ENCODE measurements around the gene SSTR5.
"Not testable (repeated sequence)": the region's sequence is repeated elsewhere in the genome, so short reads cannot be mapped to it uniquely, and the experiment has no call there.

SSTR5 gene

DNA sequence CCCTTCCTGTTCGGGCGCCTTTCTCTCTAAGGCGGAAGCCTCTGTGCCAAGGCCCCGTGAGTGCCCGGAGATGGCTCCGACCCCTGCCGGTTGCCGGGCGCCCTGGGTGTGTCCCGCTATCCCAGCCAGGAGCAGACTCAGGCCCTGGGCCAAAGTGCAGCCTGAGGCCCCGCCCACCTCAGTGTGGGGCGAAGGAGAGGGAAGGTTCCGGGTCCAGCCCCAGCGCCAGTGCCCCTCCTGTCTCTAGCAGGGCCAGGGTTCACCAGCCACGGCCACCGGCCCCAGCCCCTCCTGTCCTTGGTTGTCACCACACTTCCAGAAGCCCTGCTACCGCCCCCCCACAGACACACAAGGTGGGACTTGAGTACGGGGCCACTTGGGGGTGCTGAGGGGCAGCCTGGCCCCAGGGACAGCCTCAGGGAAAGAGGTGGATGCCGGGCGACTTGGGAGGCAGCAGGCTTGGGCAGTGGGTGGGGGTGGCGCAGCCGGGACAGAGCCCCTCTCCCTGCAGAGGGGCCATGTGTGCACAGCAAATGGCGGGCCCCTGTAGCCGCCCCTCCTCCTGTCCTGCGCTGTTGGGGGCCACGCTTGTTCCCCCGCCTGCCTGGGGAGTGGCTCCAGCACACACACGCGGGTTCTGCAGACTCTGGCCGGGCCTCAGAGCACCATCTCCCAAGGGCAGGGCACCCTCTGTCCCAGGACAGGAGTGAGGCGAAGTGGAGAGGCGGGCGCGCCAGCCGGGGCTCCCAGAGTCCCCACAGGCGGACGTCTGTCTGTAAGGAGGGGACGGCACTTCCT, 17.5 kb downstream of the SSTR5 start:
- TF ChIP-seq, protein P1, sequence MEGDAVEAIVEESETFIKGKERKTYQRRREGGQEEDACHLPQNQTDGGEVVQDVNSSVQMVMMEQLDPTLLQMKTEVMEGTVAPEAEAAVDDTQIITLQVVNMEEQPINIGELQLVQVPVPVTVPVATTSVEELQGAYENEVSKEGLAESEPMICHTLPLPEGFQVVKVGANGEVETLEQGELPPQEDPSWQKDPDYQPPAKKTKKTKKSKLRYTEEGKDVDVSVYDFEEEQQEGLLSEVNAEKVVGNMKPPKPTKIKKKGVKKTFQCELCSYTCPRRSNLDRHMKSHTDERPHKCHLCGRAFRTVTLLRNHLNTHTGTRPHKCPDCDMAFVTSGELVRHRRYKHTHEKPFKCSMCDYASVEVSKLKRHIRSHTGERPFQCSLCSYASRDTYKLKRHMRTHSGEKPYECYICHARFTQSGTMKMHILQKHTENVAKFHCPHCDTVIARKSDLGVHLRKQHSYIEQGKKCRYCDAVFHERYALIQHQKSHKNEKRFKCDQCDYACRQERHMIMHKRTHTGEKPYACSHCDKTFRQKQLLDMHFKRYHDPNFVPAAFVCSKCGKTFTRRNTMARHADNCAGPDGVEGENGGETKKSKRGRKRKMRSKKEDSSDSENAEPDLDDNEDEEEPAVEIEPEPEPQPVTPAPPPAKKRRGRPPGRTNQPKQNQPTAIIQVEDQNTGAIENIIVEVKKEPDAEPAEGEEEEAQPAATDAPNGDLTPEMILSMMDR (IDR thresholded peaks at IDR 0.05; ENCODE audit: insufficient read depth, low read length, poor library complexity, severe bottlenecking), result no peak
- Histone ChIP-seq H3K27me3 (replicated peaks; ENCODE audit: control insufficient read depth, insufficient read depth, low read length) (no peaks in the 10 kb centered on the region), H3K36me3 (ENCODE audit: control insufficient read depth, insufficient read depth, low read length) (no peaks in the 10 kb centered on the region), H3K4me3 (replicated peaks; ENCODE audit: low read depth, low read length) (no peak overlapping the region)
- DNase-seq (ENCODE audit: extremely low read depth, insufficient read length), result no peak

- H3K27me3 ChIP-seq (replicated peaks; ENCODE audit: control insufficient read depth, insufficient read depth, low read length), result no peaks in the 10 kb centered on the region
- H3K36me3 ChIP-seq (ENCODE audit: control insufficient read depth, insufficient read depth, low read length), result no peaks in the 10 kb centered on the region
- DNase-seq (ENCODE audit: extremely low read depth, insufficient read length), result no peak
- H3K4me3 ChIP-seq (replicated peaks; ENCODE audit: low read depth, low read length), result no peak overlapping the region
- TF ChIP-seq, protein P1 (IDR thresholded peaks at IDR 0.05; ENCODE audit: insufficient read depth, low read length, poor library complexity, severe bottlenecking), result no peak
These were observed 18.4 kb downstream of the SSTR5 start for GRCh38 chr16:1090620-1091587.

- TF ChIP-seq, protein P1 (IDR thresholded peaks at IDR 0.05; ENCODE audit: insufficient read depth, low read length, poor library complexity, severe bottlenecking), result no peak
- DNase-seq (ENCODE audit: extremely low read depth, insufficient read length), result no peak
- Histone ChIP-seq H3K27me3 (replicated peaks; ENCODE audit: control insufficient read depth, insufficient read depth, low read length) (no peaks in the 10 kb centered on the region), H3K36me3 (ENCODE audit: control insufficient read depth, insufficient read depth, low read length) (no peaks in the 10 kb centered on the region), H3K4me3 (replicated peaks; ENCODE audit: low read depth, low read length) (no peak overlapping the region)
These were observed 19.5 kb downstream of the SSTR5 start for GRCh38 chr16:1091992-1092552.

- not testable (repeated sequence) for H3K27me3 ChIP-seq (replicated peaks; ENCODE audit: control insufficient read depth, insufficient read depth, low read length)
These were observed 20.2 kb downstream of the SSTR5 start for GRCh38 chr16:1092685-1093283.

GRCh38 chr16:1093284-1094123, 21.0 kb downstream of the SSTR5 start:
- H3K36me3 ChIP-seq (ENCODE audit: control insufficient read depth, insufficient read depth, low read length), result no peaks in the 10 kb centered on the region
- TF ChIP-seq, protein P1 (IDR thresholded peaks at IDR 0.05; ENCODE audit: insufficient read depth, low read length, poor library complexity, severe bottlenecking), result no peak
- no peak overlapping the region for H3K4me3 ChIP-seq (replicated peaks; ENCODE audit: low read depth, low read length)
- peak; percentile 62 for DNase-seq (ENCODE audit: extremely low read depth, insufficient read length)
- no peaks in the 10 kb centered on the region for H3K27me3 ChIP-seq (replicated peaks; ENCODE audit: control insufficient read depth, insufficient read depth, low read length)

More at GRCh38 chr16:1092685-1093283, 20.2 kb downstream of the SSTR5 start:
- DNase-seq (ENCODE audit: extremely low read depth, insufficient read length); H3K4me3 ChIP-seq (replicated peaks; ENCODE audit: low read depth, low read length); H3K36me3 ChIP-seq (ENCODE audit: control insufficient read depth, insufficient read depth, low read length): not testable (repeated sequence)

Data from GM06990 (cell line).